Measurements from ENCODE around the gene GAB1.

- TF ChIP-seq CTCF (tag by site-specific recombination; IDR thresholded peaks at IDR 0.05) (no peak), ZNF433 (tag by site-specific recombination; IDR thresholded peaks at IDR 0.05; ENCODE audit: low read depth) (no peak), ZBTB17 (tag by site-specific recombination; IDR thresholded peaks at IDR 0.05) (no peak), ZBTB20 (tag by site-specific recombination; IDR thresholded peaks at IDR 0.05) (no peak), ZBTB1 (tag by site-specific recombination; IDR thresholded peaks at IDR 0.05) (no peak), ZNF513 (tag by site-specific recombination; IDR thresholded peaks at IDR 0.05) (no peak), ZNF645 (tag by site-specific recombination; IDR thresholded peaks at IDR 0.05) (no peak), ZEB2 (tag by site-specific recombination; IDR thresholded peaks at IDR 0.05) (no peak), ZNF776 (tag by site-specific recombination; IDR thresholded peaks at IDR 0.05; ENCODE audit: borderline replicate concordance) (no peak), OSR2 (tag by site-specific recombination; IDR thresholded peaks at IDR 0.05) (no peak), MYNN (tag by site-specific recombination; IDR thresholded peaks at IDR 0.05; ENCODE audit: borderline replicate concordance) (no peak)
These were observed 35.6 kb downstream of the GAB1 start for GRCh38 chr4:143372093-143372915.
